GM21717 (cell line): ENCODE measurements around the gene CPNE5.
"Not testable (repeated sequence)": the region's sequence is repeated elsewhere in the genome, so short reads cannot be mapped to it uniquely, and the experiment has no call there.

Source experiments
- ATAC-seq: cut with Tn5 transposase; IDR thresholded peaks from one replicate; pipeline ENCODE4 v1.9.1; 2021; ENCODE audit warnings: mild to moderate bottlenecking, moderate library complexity; ENCODE audit not compliant: unreplicated experiment

Gene CPNE5

DNA sequence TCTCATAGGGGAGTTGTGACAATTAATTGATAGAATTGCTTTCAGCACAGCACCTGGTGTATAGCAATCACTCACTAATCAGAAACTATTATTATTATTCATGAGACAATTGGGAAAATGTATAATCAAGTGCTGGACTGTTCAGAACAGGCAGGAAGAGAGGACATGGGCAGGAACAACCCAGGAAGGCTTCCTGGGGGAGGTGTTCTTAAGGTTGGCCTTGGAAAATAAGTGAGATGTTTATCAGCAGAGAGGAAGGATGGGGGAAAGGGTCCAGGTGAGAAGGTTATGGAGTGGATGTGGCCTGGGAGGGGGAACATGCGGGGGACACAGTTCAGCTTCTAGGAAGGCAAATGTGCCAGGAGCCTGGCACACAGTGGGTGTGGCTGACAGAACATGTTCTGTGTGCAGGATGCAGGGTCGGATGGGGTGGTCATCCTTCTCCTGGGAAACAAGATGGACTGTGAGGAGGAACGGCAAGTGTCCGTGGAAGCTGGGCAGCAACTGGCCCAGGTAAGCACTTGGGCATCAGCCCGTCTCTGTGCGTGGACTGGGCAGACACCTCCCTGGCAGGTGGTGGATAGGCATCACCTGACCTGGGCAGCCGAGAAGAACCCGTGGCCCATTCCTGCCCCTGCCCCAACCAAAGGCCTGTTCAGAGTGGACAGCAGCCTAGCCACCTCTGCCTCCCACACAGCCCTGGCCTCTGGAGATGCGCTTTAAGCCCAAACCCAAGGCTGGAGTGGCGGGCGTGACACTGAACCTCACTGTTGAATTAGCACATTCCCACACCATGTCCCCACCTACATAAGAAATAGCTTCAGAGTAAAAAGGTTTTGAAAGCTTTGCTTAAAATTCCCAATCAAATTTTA lies 110.7 kb downstream of the CPNE5 start:
- no peak for ATAC-seq

DNA sequence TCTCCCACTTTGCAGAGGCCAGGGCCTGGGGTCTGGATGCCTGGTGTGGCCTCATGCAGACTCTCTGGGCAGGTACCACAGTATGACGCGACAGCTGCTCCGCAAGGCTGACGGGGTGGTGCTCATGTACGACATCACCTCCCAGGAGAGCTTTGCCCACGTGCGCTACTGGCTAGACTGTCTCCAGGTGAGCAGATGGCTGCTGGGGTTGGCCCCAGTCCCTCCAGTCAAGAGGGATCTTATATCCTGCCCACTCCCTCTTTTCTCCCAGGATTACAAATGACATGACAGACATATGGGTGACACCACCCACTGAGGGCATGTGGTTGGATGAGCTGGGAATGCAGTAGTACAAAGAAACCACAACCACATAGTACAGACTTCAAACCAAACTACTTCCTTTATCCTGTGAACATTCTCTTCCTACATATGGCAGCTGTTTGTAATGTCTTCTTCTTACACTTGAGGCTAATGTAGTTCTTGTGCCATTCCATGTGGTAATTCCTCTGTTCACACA lies 111.7 kb downstream of the CPNE5 start:
- ATAC-seq = no peak

DNA sequence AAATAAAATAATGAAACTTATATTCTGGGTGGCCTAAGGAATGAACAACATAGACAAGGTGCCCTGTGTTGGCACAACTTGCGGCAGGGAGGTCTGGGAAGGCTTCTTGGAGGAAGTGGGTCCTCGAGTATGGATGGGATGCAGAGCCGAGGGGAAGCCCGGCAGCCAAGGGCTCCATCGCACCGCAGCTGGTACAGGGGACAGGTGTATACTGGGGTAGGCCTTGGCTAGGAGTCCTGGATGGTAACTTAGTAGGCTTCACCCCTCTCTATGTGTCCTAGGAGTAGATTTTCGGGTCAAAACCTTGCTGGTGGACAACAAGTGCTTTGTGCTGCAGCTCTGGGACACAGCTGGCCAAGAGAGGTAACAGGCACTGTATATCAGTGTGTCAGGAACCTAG lies 113.7 kb downstream of the CPNE5 start:
- no peak for ATAC-seq

DNA sequence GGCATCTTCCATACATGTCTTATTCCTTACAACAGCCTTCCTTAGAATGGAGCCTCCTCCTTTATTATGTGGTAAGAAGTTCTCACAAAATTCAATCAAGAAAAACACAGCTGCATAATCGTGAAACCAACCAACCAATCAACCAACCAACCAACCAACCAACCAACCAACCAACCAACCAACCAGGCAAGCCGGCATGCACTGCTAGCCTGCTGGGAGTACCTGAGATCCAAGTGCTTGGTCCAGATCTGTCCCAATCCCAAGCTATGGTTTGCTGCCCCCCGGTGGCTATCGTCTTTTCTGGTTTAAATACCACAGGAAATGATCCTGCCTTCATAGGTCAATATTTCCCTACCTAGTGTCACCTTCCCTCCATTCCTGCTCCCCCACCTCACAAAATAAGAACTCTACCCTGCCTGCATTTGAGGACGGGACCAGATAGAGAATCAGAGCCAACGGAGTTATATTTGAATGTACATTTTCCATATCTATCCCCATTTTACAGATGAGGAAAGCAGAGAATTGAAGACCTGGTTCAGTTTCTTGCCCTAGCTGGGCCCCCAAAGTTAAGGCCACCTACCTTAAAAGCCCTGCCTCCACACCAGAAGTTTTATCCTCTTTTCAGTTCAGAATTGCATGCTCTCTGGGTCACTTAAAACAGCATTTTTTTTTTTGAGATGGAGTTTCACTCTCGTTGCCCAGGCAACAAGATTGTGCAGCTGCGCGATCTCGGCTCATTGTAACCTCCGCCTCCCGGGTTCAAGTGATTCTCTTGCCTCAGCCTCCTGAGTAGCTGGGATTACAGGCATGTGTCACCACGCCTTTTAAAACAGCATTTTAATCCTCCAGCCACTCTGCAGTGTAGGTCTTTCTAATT lies 114.5 kb downstream of the CPNE5 start:
- ATAC-seq = no peak

DNA sequence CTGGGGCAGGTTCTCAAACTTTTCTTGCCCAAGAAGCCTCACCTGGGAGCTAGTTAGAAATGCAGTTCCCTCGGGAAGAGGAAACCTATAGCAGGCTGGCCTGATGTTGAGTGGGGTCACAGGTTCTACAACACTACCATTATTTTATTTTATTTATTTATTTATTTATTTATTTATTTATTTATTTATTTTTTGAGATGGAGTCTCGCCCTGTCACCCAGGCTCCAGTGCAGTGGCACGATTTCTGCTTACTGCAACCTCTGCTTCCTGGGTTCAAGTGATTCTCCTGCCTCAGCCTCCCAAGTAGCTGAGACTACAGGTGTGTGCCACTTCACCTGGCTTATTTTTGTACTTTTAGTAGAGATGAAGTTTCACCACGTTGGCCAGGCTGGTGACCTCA lies 115.3 kb downstream of the CPNE5 start:
- not testable (repeated sequence) for ATAC-seq

DNA sequence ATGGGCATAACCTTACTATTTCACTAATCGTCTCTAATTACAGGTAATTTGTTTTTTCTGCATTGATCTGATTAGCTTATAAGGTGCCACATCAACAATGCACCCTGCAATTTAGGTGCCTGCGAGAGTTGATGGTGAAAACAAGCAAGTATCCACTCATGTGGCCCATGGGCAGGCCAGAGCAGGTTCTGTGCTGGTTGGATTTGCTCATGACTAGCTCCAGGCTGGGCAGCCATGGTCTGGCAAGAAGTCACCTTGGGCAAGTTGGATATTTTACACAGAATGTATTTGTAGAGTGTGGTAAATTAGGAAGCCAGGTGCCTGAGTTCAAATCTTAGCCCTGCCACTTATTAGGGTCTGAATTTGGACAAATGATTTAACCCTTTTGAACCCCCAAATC lies 116.4 kb downstream of the CPNE5 start:
- ATAC-seq = no peak

DNA sequence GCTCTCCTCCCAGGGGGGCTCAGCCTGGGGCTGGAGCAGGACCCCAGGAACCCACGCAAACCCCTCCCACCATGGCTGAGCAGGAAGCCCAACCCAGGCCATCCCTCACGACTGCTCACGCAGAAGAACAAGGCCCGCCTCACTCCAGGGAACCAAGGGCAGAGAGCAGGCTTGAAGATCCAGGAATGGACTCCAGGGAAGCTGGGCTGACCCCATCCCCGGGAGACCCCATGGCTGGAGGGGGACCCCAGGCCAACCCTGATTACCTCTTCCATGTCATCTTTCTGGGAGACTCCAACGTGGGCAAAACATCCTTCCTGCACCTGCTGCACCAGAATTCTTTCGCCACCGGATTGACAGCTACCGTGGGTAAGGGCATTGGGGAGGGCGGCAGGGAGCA lies 116.9 kb downstream of the CPNE5 start:
- no peak for ATAC-seq

DNA sequence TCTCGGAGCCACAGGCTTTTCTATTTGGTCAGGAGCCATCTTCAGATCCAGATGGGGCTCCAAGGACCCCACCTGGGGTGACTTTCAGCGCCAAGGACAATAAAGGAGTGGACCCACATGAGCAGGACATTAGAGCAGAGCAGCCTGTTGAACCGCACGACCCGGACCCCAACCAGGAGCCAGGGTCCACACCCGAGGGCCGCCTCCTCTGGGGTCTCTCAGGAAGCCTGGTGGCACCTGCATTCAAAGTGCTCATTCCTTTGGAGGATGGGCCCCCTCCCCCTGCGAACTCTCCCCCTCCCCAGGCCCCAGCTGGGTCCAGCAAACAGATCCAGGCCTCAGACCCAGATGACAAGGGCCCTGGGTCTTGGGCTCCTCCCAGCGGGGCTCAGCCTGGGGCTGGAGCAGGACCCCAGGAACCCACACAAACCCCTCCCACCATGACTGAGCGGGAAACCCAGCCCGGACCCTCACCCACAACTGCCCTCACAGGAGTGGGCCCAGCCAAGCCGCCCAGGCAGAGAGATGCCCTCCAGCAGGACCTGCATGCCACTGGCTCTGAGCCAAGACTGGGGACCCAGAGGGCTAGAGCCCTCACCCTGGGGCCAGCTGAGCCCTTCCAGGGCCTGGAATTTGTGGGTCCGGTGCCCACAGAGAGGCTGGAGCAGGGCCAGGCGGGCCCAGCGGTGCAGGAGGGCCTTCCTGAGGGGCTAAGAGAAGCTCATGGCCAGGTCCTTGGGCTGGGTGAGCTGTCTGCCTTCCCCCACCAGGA lies 117.7 kb downstream of the CPNE5 start:
- ATAC-seq = no peak

DNA sequence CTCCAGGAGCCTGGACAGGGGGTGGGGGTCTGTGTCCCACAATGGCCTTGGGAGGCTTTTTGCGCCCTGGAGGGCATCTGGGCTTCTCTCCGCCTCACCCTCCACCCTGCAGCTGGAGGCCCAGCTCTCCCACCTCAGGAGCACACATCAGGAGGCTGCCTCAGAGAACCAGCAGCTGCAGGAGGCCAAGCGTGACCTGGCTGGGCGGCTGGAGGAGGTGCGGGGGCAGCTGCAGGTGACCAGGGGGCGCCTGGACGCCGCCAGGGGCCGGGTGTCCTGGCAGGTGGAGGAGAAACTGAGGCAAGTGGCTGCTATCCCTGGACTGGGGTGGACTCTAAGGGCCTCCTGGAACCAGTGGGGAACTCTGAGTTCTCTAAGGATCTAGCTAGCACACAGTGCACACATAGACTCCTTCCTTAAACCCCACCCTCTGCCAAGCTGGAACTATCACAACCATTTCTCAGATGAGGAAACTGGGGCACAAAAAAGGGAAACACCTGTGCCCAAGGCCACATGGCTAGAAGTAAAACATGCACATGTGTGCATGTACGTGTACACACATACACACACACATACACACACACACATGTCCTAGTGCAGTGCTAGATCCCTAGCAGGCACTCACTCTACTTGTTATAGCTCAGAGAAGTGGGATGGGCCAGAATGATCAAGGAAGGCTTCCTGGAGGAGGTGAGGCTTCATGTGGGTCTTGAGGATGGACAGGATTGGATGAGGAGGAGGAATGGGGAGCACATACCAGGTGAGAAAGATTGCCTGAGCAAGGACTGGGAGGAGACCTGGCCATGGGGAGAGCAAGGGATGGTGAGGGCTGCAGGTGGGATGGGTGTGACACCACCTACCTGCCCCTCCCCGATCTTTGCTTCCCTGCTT lies 118.7 kb downstream of the CPNE5 start:
- ATAC-seq = no peak

DNA sequence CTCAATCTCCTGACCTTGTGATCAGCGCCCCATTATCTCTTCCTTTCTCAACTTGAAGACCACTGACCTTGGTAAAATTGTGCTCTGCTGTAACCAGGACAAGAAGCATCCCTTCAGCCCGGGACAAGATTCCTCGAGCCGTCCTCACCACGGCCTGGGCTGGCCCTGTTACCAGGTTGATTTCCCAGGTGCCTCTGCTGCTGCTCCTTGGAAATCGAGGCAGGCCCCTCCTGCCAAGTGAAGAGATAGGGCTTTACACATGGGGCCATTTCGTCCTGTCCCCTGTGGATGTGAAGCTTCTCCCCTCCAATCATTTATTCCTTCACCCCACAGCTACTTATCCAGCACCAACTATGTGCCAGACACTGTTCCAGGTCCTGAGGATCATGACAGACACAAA lies 120.1 kb downstream of the CPNE5 start:
- no peak for ATAC-seq

DNA sequence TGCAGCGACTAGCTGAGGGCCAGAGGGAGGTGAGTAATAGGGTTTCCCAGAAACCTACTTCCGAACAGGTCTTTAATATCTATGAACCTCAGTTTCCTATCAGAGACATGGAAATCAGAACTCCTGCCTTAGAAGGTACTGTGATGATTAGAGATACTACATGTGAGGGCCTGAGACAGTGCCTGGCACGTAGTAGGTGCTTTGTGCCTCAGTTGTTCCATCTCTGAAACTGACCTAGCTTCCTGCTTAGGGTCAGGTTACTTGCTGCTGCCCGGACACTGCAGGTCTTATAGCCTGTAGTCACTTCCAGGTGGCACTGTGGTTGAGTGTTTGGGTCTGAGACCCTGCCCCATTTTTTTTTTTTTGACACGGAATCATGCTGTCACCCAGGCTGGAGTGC lies 120.7 kb downstream of the CPNE5 start:
- ATAC-seq = no peak

DNA sequence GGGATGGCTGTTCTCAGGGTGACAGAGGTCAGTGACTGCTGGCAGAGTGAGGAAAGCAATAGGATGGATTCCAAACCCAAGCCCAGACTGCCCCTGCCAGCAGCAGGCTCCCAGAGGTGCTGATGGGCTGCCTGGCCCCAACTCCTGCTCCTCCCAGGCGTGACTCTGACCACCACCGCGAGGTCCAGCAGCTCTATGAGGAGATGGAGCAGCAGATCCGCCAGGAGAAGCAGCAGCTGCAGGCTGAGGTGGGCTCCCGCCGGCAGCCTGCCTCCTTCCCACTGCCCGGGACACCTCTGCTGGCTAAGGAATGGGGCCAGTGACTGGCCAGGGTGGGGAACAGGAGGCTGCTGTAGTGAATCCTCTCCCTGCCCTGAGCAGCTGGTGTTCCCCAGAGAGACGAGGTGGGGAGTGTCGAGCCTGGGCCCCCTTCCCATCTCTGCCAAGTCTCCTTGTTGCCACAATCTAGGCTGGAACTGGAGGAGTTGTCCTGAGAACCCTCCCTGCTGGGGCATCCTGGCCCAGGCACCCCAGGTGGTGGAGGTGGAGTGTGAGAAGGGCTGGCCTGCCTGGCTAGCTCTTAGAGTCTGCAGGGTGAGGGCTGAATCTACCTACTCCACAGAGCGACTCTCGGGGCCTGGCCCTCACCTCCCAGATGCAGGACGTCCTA lies 121.2 kb downstream of the CPNE5 start:
- no peak for ATAC-seq

DNA sequence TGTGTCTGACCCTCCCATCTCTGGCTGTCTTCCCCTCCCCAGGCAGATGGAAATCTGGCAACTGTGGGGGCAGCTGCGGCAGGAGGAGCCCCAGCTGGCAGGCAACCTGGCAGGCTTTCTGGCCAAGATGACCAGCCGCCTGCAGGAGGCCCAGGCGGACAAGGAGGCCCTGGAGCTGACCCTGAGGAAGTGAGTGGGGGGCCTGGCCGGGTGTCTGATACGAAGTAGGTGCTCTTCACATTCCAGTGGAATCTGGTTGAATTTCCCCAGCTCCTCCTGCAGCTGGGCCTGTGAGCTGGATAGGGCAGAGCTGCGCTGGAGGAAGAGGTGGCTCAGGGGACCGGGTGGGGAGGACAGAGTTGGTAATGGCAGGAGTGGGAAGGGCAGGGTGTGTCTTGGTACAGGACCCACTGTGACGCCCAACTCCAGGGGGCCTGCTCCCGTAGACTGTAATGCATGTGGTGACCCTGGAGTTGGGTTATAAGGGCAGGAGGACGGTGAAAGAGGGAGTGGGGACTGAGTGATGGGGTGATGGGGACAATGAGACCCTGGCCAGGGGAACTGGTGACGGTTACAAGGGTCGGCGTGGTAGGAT lies 121.9 kb downstream of the CPNE5 start:
- ATAC-seq = no peak

DNA sequence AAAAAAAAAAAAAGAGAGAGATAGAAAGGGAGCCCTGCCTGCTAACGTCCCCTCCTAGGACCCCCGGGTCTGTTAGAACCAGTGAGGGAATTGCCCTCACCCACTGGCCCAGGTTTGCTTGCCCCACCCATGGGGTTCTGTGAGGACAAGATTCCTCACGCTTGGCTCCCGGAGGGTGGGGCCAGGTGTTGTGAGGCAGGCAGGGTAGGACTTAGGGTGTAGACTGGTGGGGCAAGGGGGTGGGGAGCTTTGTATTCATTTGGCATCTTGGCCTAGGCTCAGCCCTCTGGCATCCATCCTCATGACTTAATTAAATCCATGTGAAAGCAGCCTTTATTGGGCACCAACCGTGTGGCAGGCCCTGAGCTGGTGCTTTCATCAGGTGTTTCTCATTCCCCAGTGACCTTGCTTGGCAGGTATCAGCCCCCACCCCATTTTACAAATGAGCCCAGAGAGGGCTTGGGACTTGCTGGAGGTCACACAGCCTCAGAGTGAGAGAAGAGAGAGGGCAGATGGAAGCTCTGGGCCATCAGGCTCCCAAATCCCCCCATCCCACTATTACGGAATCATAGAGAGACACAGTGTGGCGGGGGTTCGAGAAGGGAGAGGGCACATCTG lies 122.7 kb downstream of the CPNE5 start:
- no peak for ATAC-seq

DNA sequence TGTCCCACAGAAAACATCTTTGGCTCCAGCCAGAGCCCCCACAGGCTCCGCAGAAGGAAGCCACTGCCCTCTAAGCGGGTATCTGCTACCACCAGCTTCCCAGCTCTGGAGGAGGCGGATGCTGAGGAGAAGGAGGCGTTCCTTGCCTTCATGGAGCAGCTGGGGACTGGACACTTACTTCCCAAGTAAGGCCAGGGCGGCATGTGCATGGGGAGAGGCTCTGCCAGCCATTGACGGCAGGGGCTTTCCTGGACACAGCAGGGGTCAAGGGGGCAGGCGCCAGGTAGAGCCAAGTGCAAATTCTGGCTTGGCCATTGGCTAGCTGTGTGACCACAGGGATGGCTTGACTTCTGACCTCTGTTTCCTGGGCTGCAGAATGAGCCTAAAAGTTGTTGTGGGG lies 123.8 kb downstream of the CPNE5 start:
- no peak for ATAC-seq

DNA sequence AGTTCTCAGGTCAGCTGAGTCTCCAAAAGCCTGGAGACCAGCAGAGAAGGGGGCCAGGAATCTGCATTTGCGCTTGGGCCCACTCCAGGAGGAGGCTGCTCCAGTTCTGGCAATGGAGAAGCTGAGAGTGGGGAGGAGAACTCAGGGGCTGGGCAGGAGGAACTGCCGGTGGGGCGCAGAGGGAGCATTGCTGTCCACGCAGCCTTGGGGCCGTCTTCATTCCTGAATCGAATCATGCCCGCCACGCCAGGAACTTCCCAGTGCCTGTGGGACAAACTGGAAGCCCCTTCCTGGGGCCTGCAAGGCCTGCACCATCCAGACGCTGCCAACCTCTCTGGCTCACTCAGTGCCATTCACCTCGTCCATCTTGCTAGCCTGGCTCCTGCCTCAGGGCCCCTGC lies 124.7 kb downstream of the CPNE5 start:
- ATAC-seq = no peak

DNA sequence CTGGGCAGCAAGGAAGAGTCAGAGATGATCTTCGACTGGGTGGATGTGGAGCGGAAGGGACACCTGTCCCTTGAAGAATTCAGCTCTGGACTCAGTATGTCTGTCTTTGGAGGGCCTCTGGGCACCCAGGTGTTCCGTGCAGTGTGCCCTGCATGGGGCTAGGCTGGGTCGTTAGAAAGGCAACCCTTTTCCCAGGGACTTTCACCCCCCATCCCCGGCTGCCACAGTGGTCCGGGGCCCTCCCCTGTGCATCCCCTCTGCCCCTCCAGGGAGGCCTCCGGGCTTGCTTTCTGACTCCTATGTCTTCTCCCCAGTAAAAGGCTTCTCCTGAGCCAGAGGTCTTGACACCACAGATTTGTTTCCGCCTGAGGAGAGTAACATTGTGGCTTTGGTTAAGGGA lies 125.4 kb downstream of the CPNE5 start:
- ATAC-seq = no peak

DNA sequence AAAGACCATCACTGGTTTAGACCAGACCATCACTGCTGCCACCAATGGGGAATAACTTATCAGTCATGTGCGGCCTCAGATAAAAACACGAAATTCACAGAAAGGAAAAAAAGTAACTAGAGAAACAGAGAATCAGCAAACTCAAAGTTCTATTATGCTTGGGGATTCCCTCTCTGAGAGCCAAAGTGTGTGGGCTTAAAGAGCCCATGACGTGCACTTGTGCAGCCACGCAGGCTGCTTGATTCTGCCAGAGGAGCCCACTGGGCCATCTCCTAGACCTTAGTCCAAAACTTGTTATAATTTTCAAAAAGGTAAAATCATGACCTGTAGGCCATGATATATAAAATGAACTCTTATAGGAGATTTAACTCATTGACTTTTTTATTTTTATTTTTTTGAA lies 126.4 kb downstream of the CPNE5 start:
- ATAC-seq = no peak

DNA sequence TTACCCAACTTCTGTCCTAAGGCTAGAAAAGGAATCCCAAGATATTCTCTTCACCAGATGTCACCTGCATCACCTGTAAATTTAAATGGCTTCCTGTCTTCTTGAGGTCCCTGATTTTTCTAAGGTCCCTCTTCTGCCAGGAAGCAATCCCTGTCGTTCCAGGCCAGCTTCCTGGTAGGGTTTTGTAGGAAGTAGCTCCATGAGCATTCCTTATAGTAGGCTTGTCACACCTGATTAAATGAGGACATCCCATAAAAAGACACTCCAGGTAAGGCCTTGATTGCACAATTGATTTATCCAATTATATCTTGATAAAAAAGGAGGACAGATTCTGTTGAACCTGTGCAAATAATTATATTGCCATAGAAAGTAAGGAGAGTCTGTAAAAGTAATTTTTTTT lies 132.9 kb downstream of the CPNE5 start:
- no peak for ATAC-seq
